CD4-positive, alpha-beta T cell treated with Interleukin-6 for 4 hours (primary cell): ENCODE measurements around the gene ATXN7.

Experiments used
- DNase-seq: peaks from one replicate; pipeline ENCODE4 v3.0.0-alpha.2; 2020; ENCODE audit warnings: mixed read lengths

The ATXN7 gene

GRCh38 chr3:63863150-63864007 lies at the start of gene ATXN7, which contains the start of gene THOC7:
TSS of gene ATXN7 (plus strand) at chr3:63863867. CDS start at chr3:63912599, 48,732 bp downstream.
TSS of gene THOC7 (minus strand) at chr3:63863805. CDS start at chr3:63863790, 15 bp downstream.
- peak; percentile 79 for DNase-seq

- DNase-seq = no peak
Observed at GRCh38 chr3:63814237-63814636, 49.4 kb upstream of the ATXN7 start.

- no peak for DNase-seq
Observed at GRCh38 chr3:63817225-63817624, 46.4 kb upstream of the ATXN7 start.

- DNase-seq = peak; percentile 67
Observed at GRCh38 chr3:63818282-63819150, 45.2 kb upstream of the ATXN7 start.

- DNase-seq = no peak
Observed at GRCh38 chr3:63819151-63819398, 44.6 kb upstream of the ATXN7 start, which contains the start of gene C3orf49. TSS of gene C3orf49 (plus strand) at chr3:63819299. CDS start at chr3:63819472, 173 bp downstream.

GRCh38 chr3:63824309-63824708 lies 39.4 kb upstream of the ATXN7 start:
- no peak for DNase-seq

- no peak for DNase-seq
Observed at GRCh38 chr3:63830526-63830925, 33.1 kb upstream of the ATXN7 start.

GRCh38 chr3:63832395-63832794 lies 31.3 kb upstream of the ATXN7 start:
- DNase-seq = no peak

GRCh38 chr3:63841704-63842103 lies 22.0 kb upstream of the ATXN7 start:
- DNase-seq = no peak

GRCh38 chr3:63842127-63842526 lies 21.5 kb upstream of the ATXN7 start:
- no peak for DNase-seq

GRCh38 chr3:63845215-63845614 lies 18.5 kb upstream of the ATXN7 start:
- no peak for DNase-seq

- no peak for DNase-seq
Observed at GRCh38 chr3:63847718-63848450, 15.8 kb upstream of the ATXN7 start.

GRCh38 chr3:63849175-63849574 lies 14.5 kb upstream of the ATXN7 start:
- DNase-seq = no peak

- DNase-seq = no peak
Observed at GRCh38 chr3:63851287-63851686, 12.4 kb upstream of the ATXN7 start.

GRCh38 chr3:63853106-63853505 lies 10.6 kb upstream of the ATXN7 start:
- no peak for DNase-seq

- no peak for DNase-seq
Observed at GRCh38 chr3:63855333-63855940, 8.2 kb upstream of the ATXN7 start.

GRCh38 chr3:63857311-63857710 lies 6.4 kb upstream of the ATXN7 start:
- DNase-seq = no peak

GRCh38 chr3:63860776-63861175 lies 2.9 kb upstream of the ATXN7 start:
- DNase-seq = no peak

GRCh38 chr3:63861306-63861705 lies 2.4 kb upstream of the ATXN7 start:
- no peak for DNase-seq

- DNase-seq = no peak
Observed at GRCh38 chr3:63862804-63863149, 890 bp upstream of the ATXN7 start.

- peak; percentile 55 for DNase-seq
Observed at GRCh38 chr3:63864008-63864964, 619 bp downstream of the ATXN7 start.

GRCh38 chr3:63864965-63865327 lies 1.3 kb downstream of the ATXN7 start:
- no peak for DNase-seq
